ENCODE measurements around the gene ITGB1.

DNA sequence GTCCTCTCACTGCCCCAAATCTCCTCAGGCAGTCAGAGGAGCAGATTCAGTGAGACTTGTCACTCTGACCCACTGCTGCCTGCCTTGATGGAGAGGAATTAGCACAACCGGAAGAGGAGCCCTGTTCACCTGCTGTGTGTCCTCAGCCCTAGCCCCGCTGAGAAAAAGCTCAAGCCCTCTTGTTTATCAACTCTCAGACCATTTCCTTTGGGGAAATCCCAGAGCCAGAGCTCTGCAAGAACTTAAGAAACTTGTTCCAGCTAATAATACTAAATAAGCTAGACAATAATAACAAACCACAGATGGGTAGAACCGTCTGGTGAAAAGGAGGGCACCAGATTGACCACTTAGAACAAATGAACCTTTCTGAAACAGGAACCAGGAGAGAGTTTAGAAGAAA lies 37.7 kb upstream of the ITGB1 start:
- no peak for TF ChIP-seq POLR2AphosphoS5 (IDR thresholded peaks at IDR 0.05)
- TF ChIP-seq, protein P1, sequence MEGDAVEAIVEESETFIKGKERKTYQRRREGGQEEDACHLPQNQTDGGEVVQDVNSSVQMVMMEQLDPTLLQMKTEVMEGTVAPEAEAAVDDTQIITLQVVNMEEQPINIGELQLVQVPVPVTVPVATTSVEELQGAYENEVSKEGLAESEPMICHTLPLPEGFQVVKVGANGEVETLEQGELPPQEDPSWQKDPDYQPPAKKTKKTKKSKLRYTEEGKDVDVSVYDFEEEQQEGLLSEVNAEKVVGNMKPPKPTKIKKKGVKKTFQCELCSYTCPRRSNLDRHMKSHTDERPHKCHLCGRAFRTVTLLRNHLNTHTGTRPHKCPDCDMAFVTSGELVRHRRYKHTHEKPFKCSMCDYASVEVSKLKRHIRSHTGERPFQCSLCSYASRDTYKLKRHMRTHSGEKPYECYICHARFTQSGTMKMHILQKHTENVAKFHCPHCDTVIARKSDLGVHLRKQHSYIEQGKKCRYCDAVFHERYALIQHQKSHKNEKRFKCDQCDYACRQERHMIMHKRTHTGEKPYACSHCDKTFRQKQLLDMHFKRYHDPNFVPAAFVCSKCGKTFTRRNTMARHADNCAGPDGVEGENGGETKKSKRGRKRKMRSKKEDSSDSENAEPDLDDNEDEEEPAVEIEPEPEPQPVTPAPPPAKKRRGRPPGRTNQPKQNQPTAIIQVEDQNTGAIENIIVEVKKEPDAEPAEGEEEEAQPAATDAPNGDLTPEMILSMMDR (IDR thresholded peaks at IDR 0.05) = no peak
- no peak for TF ChIP-seq POLR2A (IDR thresholded peaks at IDR 0.05)

All from breast epithelium (tissue), 3 donors.